Stimulated activated CD4-positive, alpha-beta T cell treated with anti-CD3 and anti-CD28 coated beads, Interleukin-2, amount 100 ng/mL, for 24 hours (primary cell): Measurements from ENCODE around the gene WFDC5.
"Not testable (repeated sequence)": the region's sequence is repeated elsewhere in the genome, so short reads cannot be mapped to it uniquely, and the experiment has no call there.

ENCODE experiments used
- DNase-seq, 2 donors: peaks; one replicate each; pipeline ENCODE4 v3.0.0-alpha.2; 2020

WFDC5 gene, protein sequence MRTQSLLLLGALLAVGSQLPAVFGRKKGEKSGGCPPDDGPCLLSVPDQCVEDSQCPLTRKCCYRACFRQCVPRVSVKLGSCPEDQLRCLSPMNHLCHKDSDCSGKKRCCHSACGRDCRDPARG

DNA sequence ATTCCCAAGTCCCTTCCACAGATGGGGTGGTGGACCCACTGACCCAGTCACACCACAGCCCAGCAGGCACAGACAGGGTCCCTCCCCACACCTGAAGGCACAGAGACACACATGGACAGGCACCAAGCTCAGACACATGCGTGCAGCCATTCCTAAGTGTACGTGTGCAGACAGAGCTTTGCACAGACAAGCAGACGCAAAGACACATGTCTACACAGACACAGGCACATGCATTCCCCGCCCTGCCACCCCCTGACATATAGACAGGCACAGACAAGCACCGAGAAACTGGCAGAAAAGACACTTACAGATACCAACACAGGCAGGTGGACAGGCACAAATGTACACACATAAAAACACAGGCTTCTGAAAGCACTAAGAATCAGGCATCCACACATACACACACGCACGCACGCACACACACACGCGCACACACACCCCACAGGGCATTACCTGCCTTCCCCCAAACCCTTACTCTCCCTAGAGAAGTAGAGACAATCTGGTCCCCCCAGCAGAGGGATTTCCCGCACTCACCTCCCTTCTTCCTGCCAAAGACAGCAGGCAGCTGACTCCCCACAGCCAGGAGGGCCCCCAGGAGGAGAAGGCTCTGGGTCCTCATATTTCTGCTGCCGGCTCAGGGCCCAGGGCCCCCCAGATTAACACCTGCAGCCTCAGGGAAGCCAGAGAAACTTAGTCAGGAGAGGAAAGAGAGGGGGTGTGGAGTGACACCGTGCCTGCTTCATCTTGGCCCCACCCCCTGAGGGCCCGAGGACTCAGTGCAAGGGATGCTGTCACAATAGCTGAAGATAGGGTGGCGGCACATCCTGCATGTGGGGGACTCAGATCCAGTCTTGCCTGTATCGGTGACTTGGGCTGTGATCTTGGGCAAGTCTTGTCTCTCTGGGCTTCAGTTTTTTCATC is at the start of gene WFDC5:
TSS of gene WFDC5 (minus strand) at position 710 of the 921 bp plus-strand sequence. CDS start at position 619, 91 bp downstream.
- no peak for DNase-seq

GRCh38 chr20:45163083-45163803 is 48.3 kb upstream of the WFDC5 start:
- DNase-seq = no peak

- no peak for DNase-seq
These were observed 43.0 kb upstream of the WFDC5 start for GRCh38 chr20:45157962-45158361.

GRCh38 chr20:45156713-45157112 is 41.7 kb upstream of the WFDC5 start:
- DNase-seq = no peak

- not testable (repeated sequence) for DNase-seq
These were observed 39.8 kb upstream of the WFDC5 start for GRCh38 chr20:45154794-45155193.

DNA sequence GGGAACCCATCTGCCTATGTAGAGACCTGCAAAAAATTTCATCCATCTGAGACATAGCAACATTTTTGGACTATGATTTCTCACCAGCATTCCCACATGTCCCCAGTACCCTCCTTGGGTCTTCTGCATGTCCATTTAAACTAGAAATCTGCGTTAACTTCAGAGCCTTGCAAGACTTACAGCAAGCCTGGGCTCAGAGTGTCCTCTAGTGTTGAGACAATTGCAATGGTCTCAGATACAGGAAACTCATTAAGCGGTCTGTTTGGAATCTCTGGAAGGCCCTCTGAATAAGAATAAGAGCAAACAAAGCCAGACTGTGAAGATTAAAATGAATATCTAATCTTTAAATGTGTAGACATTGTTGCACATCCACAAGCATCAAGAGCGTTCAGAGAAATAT is 39.2 kb upstream of the WFDC5 start:
- no peak for DNase-seq

GRCh38 chr20:45153752-45154151 is 38.8 kb upstream of the WFDC5 start:
- no peak for DNase-seq

DNA sequence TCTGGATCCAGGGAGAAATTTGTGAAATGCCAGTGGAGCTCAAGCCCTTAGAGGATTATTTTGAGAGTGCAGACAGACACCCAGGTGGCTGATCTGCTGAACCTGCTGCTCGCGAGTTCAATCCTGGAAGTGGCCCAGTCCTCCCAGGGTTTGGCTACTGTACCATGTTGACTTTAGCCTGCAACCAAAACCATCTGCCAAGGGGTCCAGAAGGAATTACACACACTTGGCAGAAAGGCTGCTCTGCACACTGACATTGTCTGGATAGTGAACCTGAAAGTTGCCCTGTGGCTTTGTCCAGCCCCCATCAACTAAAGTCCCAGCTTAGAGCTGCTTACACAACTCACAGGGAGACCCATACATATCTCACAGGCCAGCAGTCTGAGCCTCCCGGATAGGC is 38.2 kb upstream of the WFDC5 start:
- DNase-seq = no peak

DNA sequence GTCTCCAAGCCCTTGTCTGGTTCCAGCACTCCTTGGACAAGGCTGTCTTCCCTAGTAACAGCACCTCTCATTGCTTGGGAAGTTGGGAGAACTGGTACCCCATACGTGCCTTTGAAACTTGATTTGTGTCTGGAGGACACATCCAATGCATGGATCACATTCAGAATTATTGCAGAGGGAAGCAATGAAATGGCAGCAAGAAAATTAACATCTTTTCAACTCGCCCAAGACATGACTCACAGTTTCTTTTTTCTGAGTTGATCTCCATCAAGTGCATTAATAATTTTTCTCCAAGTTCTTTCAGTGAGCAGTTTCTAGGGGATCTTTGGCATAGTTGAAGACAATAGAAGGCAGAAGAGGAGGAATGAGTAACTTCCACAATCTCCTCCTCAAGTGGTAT is 37.4 kb upstream of the WFDC5 start:
- DNase-seq = no peak

DNA sequence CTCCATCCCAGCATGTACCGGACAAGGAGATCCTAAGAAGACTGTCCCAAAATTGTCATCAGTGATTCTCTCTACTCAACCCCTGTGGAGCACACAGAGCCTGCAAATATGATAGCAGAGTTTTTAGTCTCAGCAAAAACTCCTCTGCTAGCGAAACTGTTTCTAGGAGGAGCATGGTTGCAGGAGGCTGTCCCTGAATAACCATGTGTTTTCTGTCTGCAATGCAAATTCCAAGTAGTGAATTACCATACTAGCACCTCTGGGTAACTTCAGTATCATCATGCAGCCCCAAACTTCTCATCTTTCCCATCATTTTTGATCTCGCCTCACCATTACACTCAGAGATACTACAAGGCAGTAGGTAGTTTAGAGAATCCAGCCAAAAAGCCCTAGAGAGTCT is 34.1 kb upstream of the WFDC5 start:
- no peak for DNase-seq

DNA sequence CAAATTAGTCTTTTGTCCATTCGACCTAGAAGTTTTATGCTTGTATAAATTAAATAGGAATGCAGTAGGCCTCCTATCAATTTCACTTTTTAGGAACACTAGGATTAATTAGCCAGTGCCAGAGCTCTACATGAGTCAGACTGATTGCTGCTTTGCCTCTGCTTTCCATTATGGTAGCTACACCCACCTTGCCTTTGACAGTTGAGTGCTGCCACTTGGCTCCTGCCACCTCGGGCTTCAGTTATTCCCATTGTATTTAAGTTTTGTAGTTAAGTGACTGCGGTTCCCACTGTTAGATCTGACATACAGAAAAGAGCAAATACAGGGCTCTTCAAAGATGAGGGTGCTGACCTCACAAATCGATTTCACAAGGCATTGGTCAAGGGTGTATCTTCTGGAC is 25.9 kb upstream of the WFDC5 start:
- no peak for DNase-seq

- DNase-seq = not testable (repeated sequence)
These were observed 24.9 kb upstream of the WFDC5 start for GRCh38 chr20:45139733-45140375.

DNA sequence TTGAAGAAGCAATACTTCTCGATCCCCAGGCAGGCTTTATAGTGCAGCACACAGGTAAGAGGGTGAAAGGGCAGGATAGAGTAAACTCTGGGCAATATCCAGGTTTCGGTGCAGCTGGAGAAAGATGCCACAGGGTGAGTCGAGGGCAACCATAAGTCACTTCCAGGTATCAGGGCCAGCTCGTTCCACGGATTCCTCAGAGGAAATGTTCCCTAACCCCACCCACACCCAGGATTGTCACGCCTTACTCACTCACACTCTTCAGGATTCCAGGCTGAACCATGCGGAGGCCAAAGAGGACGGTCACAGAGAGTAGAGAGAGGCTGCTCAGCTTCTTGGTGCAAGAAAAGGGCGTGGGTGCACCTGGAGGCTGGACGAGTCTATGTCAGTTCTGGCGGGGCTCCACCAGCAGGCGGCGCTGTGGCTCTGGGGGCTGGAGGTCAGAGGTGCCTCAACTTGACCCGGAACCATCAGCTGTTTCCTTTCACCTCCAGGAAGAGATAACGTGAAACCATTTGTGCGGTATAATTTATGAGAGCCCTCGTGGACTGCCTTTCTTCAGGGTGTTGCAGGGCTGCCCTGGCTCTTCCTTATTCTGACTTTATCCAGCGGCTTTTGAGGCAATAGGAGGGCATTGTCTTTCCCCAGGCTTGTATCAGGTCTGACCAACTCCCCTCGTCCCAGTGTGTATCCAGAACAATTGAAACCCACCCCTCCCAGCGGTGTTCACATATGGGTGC is 23.8 kb upstream of the WFDC5 start:
- peak; percentile 70 to 87 for DNase-seq

DNA sequence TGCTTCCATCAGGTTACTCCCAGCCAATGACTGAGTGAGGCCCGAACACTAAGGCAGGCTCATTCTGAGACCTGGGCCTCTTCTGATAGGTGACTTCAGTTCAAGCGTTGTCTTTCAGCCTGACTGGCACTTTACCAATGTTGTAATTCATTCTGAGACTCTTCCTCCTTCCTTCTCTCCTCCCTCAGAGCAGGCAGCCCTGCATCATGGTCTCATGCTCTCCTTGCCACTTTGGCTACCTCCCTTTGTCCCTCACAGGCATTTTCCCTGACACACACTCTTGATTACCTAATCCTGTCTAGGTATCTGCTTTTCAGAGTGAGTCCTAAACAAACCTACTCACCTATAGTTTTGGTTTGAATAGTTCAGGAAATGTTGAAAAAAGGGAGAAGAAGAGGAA is 21.9 kb upstream of the WFDC5 start:
- DNase-seq = no peak

- no peak for DNase-seq
These were observed 13.1 kb upstream of the WFDC5 start for GRCh38 chr20:45128099-45128498.

- no peak for DNase-seq
These were observed 9.4 kb upstream of the WFDC5 start, which contains the start of gene WFDC12 for GRCh38 chr20:45124365-45124764. WFDC12 (minus strand) TSS chr20:45124465; CDS start chr20:45124447, 18 bp downstream.

DNA sequence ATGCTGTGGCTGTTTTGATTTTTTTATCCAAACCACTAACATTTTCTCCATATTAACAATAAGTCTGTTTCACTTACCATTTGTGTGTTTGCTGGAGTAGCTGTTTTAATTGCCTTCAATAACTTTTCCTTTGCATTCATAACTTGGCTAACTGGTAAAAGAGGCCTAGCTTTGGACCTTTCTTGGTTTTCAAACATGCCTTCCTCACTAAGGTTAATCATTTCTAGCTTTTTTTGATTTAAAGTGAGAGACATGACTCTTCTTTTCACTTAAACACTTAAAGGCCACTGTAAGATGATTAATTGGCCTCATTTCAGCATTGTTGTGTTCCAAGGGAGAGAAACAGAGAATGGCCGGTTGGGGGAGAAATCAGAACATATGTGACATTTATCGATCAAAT is 6.4 kb upstream of the WFDC5 start:
- no peak for DNase-seq

GRCh38 chr20:45119556-45120266 is 4.7 kb upstream of the WFDC5 start:
- no peak for DNase-seq

GRCh38 chr20:45118028-45118427 is 3.1 kb upstream of the WFDC5 start:
- DNase-seq = no peak

- no peak for DNase-seq
These were observed 2.6 kb upstream of the WFDC5 start for GRCh38 chr20:45117581-45117980.

DNA sequence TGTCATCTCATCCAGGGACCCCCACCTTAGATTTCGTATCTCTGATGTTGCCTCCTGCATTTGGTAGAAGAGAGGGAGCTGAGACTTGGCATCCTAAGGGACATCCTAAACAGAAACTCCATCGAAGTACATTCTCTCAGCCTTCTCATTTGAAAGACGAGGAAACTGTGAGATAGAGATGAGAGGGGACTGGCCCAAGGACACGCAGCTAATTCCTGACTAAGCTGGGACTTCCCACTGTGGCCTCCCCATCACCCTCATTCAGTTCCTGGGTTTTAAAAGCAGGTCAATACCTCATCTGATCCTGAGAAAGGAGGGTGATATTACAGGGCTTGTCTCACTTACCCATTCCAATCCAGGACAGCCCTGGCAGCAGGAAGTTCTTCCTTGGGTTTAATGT is 855 bp upstream of the WFDC5 start:
- DNase-seq = no peak

DNA sequence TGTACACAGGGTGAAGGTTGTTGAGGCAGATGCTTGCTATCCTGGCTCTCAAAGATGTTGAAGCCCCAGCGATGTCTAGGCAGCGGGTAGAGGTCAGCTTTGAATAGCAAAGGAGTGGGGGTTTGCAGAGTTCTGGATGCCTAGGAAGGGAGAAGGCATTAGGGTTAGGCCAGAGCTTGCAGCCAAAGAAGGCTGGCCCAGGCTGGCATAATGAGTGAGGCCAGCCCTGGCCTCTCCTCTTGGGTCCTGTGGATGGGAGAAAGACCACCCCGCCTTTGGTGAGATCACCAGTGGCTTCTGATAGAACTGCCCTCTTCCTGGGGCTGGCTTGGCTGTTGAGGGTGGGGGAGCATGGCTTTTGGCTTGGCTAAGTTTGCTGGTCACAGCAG is 406 bp upstream of the WFDC5 start:
- DNase-seq = no peak
